GM19468 (cell line): ENCODE data around the gene TMEM255B.
"Not testable (repeated sequence)": the region's sequence is repeated elsewhere in the genome, so short reads cannot be mapped to it uniquely, and the experiment has no call there.

Experiments
- ATAC-seq: cut with Tn5 transposase; IDR thresholded peaks from one replicate; pipeline ENCODE4 v1.9.1; 2021; ENCODE audit warnings: mild to moderate bottlenecking, moderate library complexity, moderate number of reproducible peaks; ENCODE audit not compliant: unreplicated experiment; ENCODE audit errors: extremely low read depth

TMEM255B gene

GRCh38 chr13:113748101-113748861 lies 10.7 kb upstream of the TMEM255B start:
- ATAC-seq = no peak

- ATAC-seq = no peak
Observed at GRCh38 chr13:113748862-113749451, 10.1 kb upstream of the TMEM255B start.

GRCh38 chr13:113749507-113749906 lies 9.5 kb upstream of the TMEM255B start:
- no peak for ATAC-seq

- ATAC-seq = no peak
Observed at GRCh38 chr13:113749967-113750366, 9.1 kb upstream of the TMEM255B start.

- ATAC-seq = no peak
Observed at GRCh38 chr13:113750554-113751399, 8.2 kb upstream of the TMEM255B start.

GRCh38 chr13:113751491-113751890 lies 7.5 kb upstream of the TMEM255B start:
- no peak for ATAC-seq

- ATAC-seq = not testable (repeated sequence)
Observed at GRCh38 chr13:113752211-113752986, 6.6 kb upstream of the TMEM255B start.

GRCh38 chr13:113753171-113753570 lies 5.9 kb upstream of the TMEM255B start:
- ATAC-seq = no peak

- ATAC-seq = no peak
Observed at GRCh38 chr13:113754242-113754641, 4.8 kb upstream of the TMEM255B start.

GRCh38 chr13:113754691-113755090 lies 4.3 kb upstream of the TMEM255B start:
- ATAC-seq = no peak

- no peak for ATAC-seq
Observed at GRCh38 chr13:113756441-113757097, 2.5 kb upstream of the TMEM255B start.

GRCh38 chr13:113759525-113760137 lies 605 bp downstream of the TMEM255B start:
- no peak for ATAC-seq

- no peak for ATAC-seq
Observed at GRCh38 chr13:113761136-113761535, 2.1 kb downstream of the TMEM255B start.

GRCh38 chr13:113762075-113762474 lies 3.0 kb downstream of the TMEM255B start:
- no peak for ATAC-seq

- ATAC-seq = no peak
Observed at GRCh38 chr13:113762538-113762937, 3.5 kb downstream of the TMEM255B start.

- no peak for ATAC-seq
Observed at GRCh38 chr13:113763254-113763653, 4.2 kb downstream of the TMEM255B start.

- ATAC-seq = no peak
Observed at GRCh38 chr13:113763961-113764792, 5.2 kb downstream of the TMEM255B start.

GRCh38 chr13:113764793-113765563 lies 6.0 kb downstream of the TMEM255B start:
- no peak for ATAC-seq
